IMR-90 (cell line): Measurements from ENCODE around the gene DACH1. TPM values are rescaled to one million over a fixed set of nuclear protein-coding genes. Genes with fewer than 3 reads are reported as not detected.

ENCODE experiments used
- ATAC-seq: fragments of 200-7000 bp; cut with Tn5 transposase; 2 replicates; pipeline ENCODE4 v1.9.1; 2020; ENCODE audit warnings: low read depth, mild to moderate bottlenecking, moderate library complexity
- BruUV-seq: library from RNA; stranded (reverse); fragments of 400-500 nt; replicated peaks from 2 replicates; lab custom pipeline; 2021; lab: Mats Ljungman, UMichigan
- CTCF ChIA-PET: fragments of 300-600 bp; formaldehyde crosslinking; extraction: SDS; loops from one replicate; lab custom pipeline; 2021; ENCODE audit warnings: antibody characterized with exemption; lab: Yijun Ruan, JAX
- POLR2A ChIA-PET: fragments of 300-600 bp; sonication (Branson Sonifier 250); formaldehyde crosslinking; loops from one replicate; lab custom pipeline; 2022; ENCODE audit warnings: antibody characterized with exemption; ENCODE audit not compliant: unreplicated experiment; lab: Charles Lee
- DNase-seq: peaks from one replicate; pipeline ENCODE4 v3.0.0; 2013
- H2AFZ ChIP-seq: replicated peaks from 2 replicates; pipeline ENCODE3; 2013; ENCODE audit warnings: low read length, mild to moderate bottlenecking; ENCODE audit not compliant: poor library complexity
- H2AK5ac ChIP-seq: 2 replicates; pipeline ENCODE4 v1.6.1; 2013; ENCODE audit warnings: low read depth, low read length, inconsistent platforms
- H2AK9ac ChIP-seq: replicated peaks from 2 replicates; pipeline ENCODE3; 2013; ENCODE audit warnings: mild to moderate bottlenecking, low read depth, low read length, moderate library complexity; ENCODE audit not compliant: poor library complexity
- H2BK120ac ChIP-seq: 2 replicates; pipeline ENCODE4 v1.6.1; 2013; ENCODE audit warnings: low read depth, low read length, inconsistent platforms
- H2BK15ac ChIP-seq: 3 replicates; pipeline ENCODE4 v1.6.1; 2013; ENCODE audit warnings: low read depth, low read length, inconsistent platforms
- H2BK20ac ChIP-seq: 2 replicates; pipeline ENCODE4 v1.6.1; 2013; ENCODE audit warnings: low read depth, mild to moderate bottlenecking, inconsistent platforms, low read length, moderate library complexity
- H2BK5ac ChIP-seq: 2 replicates; pipeline ENCODE4 v1.6.1; 2013; ENCODE audit warnings: mild to moderate bottlenecking, low read depth, low read length, inconsistent platforms; ENCODE audit not compliant: poor library complexity, severe bottlenecking
- H3K14ac ChIP-seq: replicated peaks from 2 replicates; pipeline ENCODE4 v1.6.1; 2013; ENCODE audit warnings: low read depth, low read length, inconsistent platforms
- H3K18ac ChIP-seq: 2 replicates; pipeline ENCODE4 v1.6.1; 2013; ENCODE audit warnings: low read depth, low read length, control low read depth
- H3K23ac ChIP-seq: 2 replicates; pipeline ENCODE4 v1.6.1; 2013; ENCODE audit warnings: low read depth, low read length, inconsistent platforms
- H3K27ac ChIP-seq: 2 replicates; pipeline ENCODE4 v1.5.1; 2013; ENCODE audit warnings: mild to moderate bottlenecking, control low read depth, low read length; ENCODE audit not compliant: insufficient read depth
- H3K27me3 ChIP-seq: 2 replicates; pipeline ENCODE4 v1.6.1; 2013; ENCODE audit warnings: low read length; ENCODE audit not compliant: control insufficient read depth, insufficient read depth
- H3K36me3 ChIP-seq: 2 replicates; pipeline ENCODE4 v1.6.1; 2013; ENCODE audit warnings: low read length, mixed read lengths; ENCODE audit not compliant: control insufficient read depth, insufficient read depth
- H3K4ac ChIP-seq: 2 replicates; pipeline ENCODE4 v1.6.1; 2013; ENCODE audit warnings: low read depth, low read length, inconsistent platforms
- H3K4me1 ChIP-seq: 2 replicates; pipeline ENCODE4 v1.6.1; 2013; ENCODE audit warnings: low read length, mixed read lengths; ENCODE audit not compliant: control insufficient read depth, insufficient read depth
- H3K4me2 ChIP-seq: 2 replicates; pipeline ENCODE4 v1.6.1; 2013; ENCODE audit warnings: low read depth, mild to moderate bottlenecking, control low read depth, low read length, moderate library complexity
- H3K4me3 ChIP-seq: 2 replicates; pipeline ENCODE4 v1.5.1; 2013; ENCODE audit warnings: low read depth, mild to moderate bottlenecking, control low read depth, low read length, moderate library complexity; ENCODE audit not compliant: insufficient read depth
- H3K56ac ChIP-seq: 2 replicates; pipeline ENCODE4 v1.6.1; 2013; ENCODE audit warnings: low read length, inconsistent platforms; ENCODE audit not compliant: insufficient read depth; ENCODE audit errors: extremely low read depth
- H3K79me1 ChIP-seq, 2 experiments: 2 replicates each; pipeline ENCODE4 v1.6.1; 2013; ENCODE audit warnings: low read length in 2 of 2, inconsistent platforms in 1 of 2, low read depth in 1 of 2
- H3K9ac ChIP-seq: 2 replicates; pipeline ENCODE4 v1.6.1; 2013; ENCODE audit warnings: low read depth, low read length, control low read depth
- H3K9me1 ChIP-seq: 2 replicates; pipeline ENCODE4 v1.6.1; 2013; ENCODE audit warnings: low read length, inconsistent platforms; ENCODE audit not compliant: insufficient read depth
- H3K9me3 ChIP-seq: 2 replicates; pipeline ENCODE4 v1.6.1; 2013; ENCODE audit warnings: low read length; ENCODE audit not compliant: control insufficient read depth, insufficient read depth
- H4K20me1 ChIP-seq: 2 replicates; pipeline ENCODE4 v1.6.1; 2013; ENCODE audit warnings: low read length, inconsistent platforms; ENCODE audit not compliant: insufficient read depth
- H4K5ac ChIP-seq: 2 replicates; pipeline ENCODE4 v1.6.1; 2013; ENCODE audit warnings: mild to moderate bottlenecking, low read depth, low read length, control low read depth
- H4K8ac ChIP-seq, 2 experiments: 2 replicates each; pipeline ENCODE4 v1.6.1; 2013; ENCODE audit warnings: low read depth in 2 of 2, low read length in 2 of 2, control low read depth in 1 of 2, inconsistent platforms in 1 of 2
- H4K91ac ChIP-seq: 2 replicates; pipeline ENCODE4 v1.6.1; 2013; ENCODE audit warnings: low read depth, low read length, inconsistent platforms; ENCODE audit not compliant: insufficient read depth
- CEBPB ChIP-seq: IDR thresholded peaks from 2 replicates; pipeline ENCODE4 v1.6.1; 2012; ENCODE audit warnings: low read depth, low read length, improper control_type of control experiment
- FOS ChIP-seq: fragments of 150-350 bp; IDR thresholded peaks from 2 replicates; pipeline ENCODE4 v1.6.1; 2016; ENCODE audit warnings: low read depth, low read length
- MXI1 ChIP-seq: IDR thresholded peaks from 2 replicates; pipeline ENCODE4 v1.6.1; 2012; ENCODE audit warnings: low read depth, mild to moderate bottlenecking, low read length, moderate library complexity, borderline replicate concordance
- POLR2A ChIP-seq: IDR thresholded peaks from 2 replicates; pipeline ENCODE4 v1.6.1; 2012; ENCODE audit warnings: mild to moderate bottlenecking, low read depth, low read length
- RAD21 ChIP-seq: IDR thresholded peaks from 2 replicates; pipeline ENCODE4 v1.6.1; 2012; ENCODE audit warnings: low read length, improper control_type of control experiment
- RCOR1 ChIP-seq: IDR thresholded peaks from 2 replicates; pipeline ENCODE4 v1.6.1; 2012; ENCODE audit warnings: mild to moderate bottlenecking, low read length, improper control_type of control experiment; ENCODE audit not compliant: insufficient replicate concordance
- SMC3 ChIP-seq: fragments of 150-350 bp; IDR thresholded peaks from 2 replicates; pipeline ENCODE4 v1.6.1; 2016; ENCODE audit warnings: low read depth, mild to moderate bottlenecking, antibody characterized with exemption, low read length, moderate library complexity
- WGBS, 2 experiments: methylation state at CpG; one replicate each; pipeline versions ENCODE4 v1.1.5 to v1.1.7; 2013; ENCODE audit warnings: missing lambda C conversion rate in 2 of 2; ENCODE audit not compliant: insufficient read length in 1 of 2; ENCODE audit errors: extremely low coverage in 2 of 2; 5-methylcytosine and 5-hydroxymethylcytosine counted together
- dilution Hi-C: fragments of 300-500 bp; cut with HindIII; formaldehyde crosslinking; loops from one replicate; pipeline ENCODE4 v1.14.3; 2018; ENCODE audit warnings: low sequenced_read_pairs; ENCODE audit not compliant: unreplicated experiment
- in situ Hi-C: fragments of 300-500 bp; cut with MboI; formaldehyde crosslinking; loops from 3 replicates; pipeline ENCODE4 v1.14.3; 2019; ENCODE audit warnings: low sequenced_read_pairs, inconsistent platforms, mixed read lengths
- intact Hi-C: fragments of 100-400 bp; cut with micrococcal nuclease; formaldehyde crosslinking; loops from 2 replicates; pipeline ENCODE4 v1.10.0; 2022
- polyA plus RNA-seq, 3 experiments: library from polyadenylated mRNA; depleted of rRNA; stranded (reverse); fragments of >200 nt; gene quantifications; 2 replicates each; pipeline ENCODE4 v1.2.3, GENCODE V29; 2012; ENCODE audit warnings: low replicate concordance in 1 of 3
- total RNA-seq: library from RNA; depleted of rRNA; stranded (reverse); fragments of >200 nt; gene quantifications from 2 replicates; pipeline ENCODE4 v1.2.3, GENCODE V29; 2012
- TF ChIP-seq, protein P1 (sequence below): conservative IDR thresholded peaks from 2 replicates; pipeline ENCODE4 v1.5.1; 2012; ENCODE audit warnings: mild to moderate bottlenecking, low read depth, low read length, improper control_type of control experiment

The DACH1 gene
- total and polyA plus RNA-seq, 2 of the 4 experiments (the other 2 are of a cell fraction): not detected

DNA sequence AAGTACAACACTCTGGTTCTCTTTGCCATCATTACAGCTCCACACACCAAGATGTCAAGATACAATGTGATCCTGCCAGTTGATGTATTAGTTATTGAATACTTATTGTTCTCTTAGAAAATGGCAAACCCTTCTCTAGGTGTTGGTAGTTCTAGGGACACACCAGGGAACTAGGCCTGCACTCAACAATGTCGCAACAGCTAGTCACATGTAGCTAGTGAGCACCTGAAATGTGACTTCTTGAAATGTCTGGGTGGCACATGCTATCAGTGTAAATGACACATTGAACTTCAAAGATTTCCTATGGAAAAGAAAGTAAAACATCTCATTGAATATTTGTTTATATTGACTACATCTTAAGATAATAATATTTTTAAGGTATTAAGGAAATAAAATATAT, 49.7 kb downstream of the DACH1 start:
- no peak overlapping the region for H3K56ac ChIP-seq
- TF ChIP-seq CEBPB: peak; percentile 20; the same call in 1 of the 2 replicates
- TF ChIP-seq RCOR1: no peak
- no peak for TF ChIP-seq RAD21
- TF ChIP-seq POLR2A: no peak
- TF ChIP-seq, protein P1, sequence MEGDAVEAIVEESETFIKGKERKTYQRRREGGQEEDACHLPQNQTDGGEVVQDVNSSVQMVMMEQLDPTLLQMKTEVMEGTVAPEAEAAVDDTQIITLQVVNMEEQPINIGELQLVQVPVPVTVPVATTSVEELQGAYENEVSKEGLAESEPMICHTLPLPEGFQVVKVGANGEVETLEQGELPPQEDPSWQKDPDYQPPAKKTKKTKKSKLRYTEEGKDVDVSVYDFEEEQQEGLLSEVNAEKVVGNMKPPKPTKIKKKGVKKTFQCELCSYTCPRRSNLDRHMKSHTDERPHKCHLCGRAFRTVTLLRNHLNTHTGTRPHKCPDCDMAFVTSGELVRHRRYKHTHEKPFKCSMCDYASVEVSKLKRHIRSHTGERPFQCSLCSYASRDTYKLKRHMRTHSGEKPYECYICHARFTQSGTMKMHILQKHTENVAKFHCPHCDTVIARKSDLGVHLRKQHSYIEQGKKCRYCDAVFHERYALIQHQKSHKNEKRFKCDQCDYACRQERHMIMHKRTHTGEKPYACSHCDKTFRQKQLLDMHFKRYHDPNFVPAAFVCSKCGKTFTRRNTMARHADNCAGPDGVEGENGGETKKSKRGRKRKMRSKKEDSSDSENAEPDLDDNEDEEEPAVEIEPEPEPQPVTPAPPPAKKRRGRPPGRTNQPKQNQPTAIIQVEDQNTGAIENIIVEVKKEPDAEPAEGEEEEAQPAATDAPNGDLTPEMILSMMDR: no peak
- TF ChIP-seq MXI1: no peak
- TF ChIP-seq SMC3: no peak
- TF ChIP-seq FOS: no peak
- no peak overlapping the region for H3K4ac ChIP-seq
- H3K4me3 ChIP-seq: no peak overlapping the region
- intact Hi-C loops: no loop called here
- peak overlapping the region; percentile 42 for H2AK9ac ChIP-seq
- no peak overlapping the region for H4K8ac ChIP-seq
- ChIA-PET CTCF (no interaction called here), POLR2A (no interaction called here)
- H3K14ac ChIP-seq: no peak overlapping the region
- H4K91ac ChIP-seq: no peak overlapping the region
- H2BK5ac ChIP-seq: no peak overlapping the region
- dilution Hi-C loops: no loop called here
- H3K9me3 ChIP-seq: 0 out of 2 replicates have a peak, but pooled peaks cover 3% of the 10 kb centered on the region
- no peak overlapping the region for H2AFZ ChIP-seq
- H3K27ac ChIP-seq: no peak overlapping the region
- no peaks in the 10 kb centered on the region for H4K20me1 ChIP-seq
- H2AK5ac ChIP-seq: no peak overlapping the region
- no peak overlapping the region for H3K18ac ChIP-seq
- in situ Hi-C loops: no loop called here
- H4K5ac ChIP-seq: no peak overlapping the region
- DNase-seq (no peak), ATAC-seq (no peak)
- no peak overlapping the region for H2BK15ac ChIP-seq
- no peak overlapping the region for H3K4me2 ChIP-seq
- H2BK120ac ChIP-seq: no peak overlapping the region
- H3K27me3 ChIP-seq: no peaks in the 10 kb centered on the region
- H3K79me1 ChIP-seq: no peaks in the 10 kb centered on the region
- no CpG with 5 or more reads among the region's 1 CpG for WGBS, 2 experiments
- H3K9me1 ChIP-seq: no peaks in the 10 kb centered on the region
- BruUV-seq: no TSS peak
- H2BK20ac ChIP-seq: no peak overlapping the region
- H3K36me3 ChIP-seq: no peaks in the 10 kb centered on the region
- no peak overlapping the region for H3K23ac ChIP-seq
- H3K9ac ChIP-seq: no peak overlapping the region
- no peaks in the 10 kb centered on the region for H3K4me1 ChIP-seq
